Fibroblast of the aortic adventitia (primary cell): Measurements from ENCODE around the gene OR14I1. TPM values are rescaled to one million over a fixed set of nuclear protein-coding genes. Genes with fewer than 3 reads are reported as not detected.
"Not testable (repeated sequence)": the region's sequence is repeated elsewhere in the genome, so short reads cannot be mapped to it uniquely, and the experiment has no call there.

Experiments used
- DNase-seq: peaks from one replicate; pipeline ENCODE4 v3.0.0-alpha.2; 2010; ENCODE audit warnings: low read depth
- H3K4me3 ChIP-seq: 2 replicates; pipeline ENCODE4 v1.5.1; 2011; ENCODE audit warnings: low read depth, mild to moderate bottlenecking, control low read depth, low read length, moderate library complexity
- total RNA-seq: library from RNA; depleted of rRNA; stranded (reverse); fragments of >200 nt; gene quantifications from 2 replicates; pipeline ENCODE4 v1.2.3, GENCODE V29; 2012; ENCODE audit warnings: low replicate concordance
- TF ChIP-seq, protein P1 (sequence below): IDR thresholded peaks from 2 replicates; pipeline ENCODE4 v1.5.1; 2011; ENCODE audit warnings: mild to moderate bottlenecking, low read length, control low read depth, inconsistent platforms; ENCODE audit not compliant: insufficient read depth

The OR14I1 gene
- total RNA-seq, 1 donor, result not detected

DNA sequence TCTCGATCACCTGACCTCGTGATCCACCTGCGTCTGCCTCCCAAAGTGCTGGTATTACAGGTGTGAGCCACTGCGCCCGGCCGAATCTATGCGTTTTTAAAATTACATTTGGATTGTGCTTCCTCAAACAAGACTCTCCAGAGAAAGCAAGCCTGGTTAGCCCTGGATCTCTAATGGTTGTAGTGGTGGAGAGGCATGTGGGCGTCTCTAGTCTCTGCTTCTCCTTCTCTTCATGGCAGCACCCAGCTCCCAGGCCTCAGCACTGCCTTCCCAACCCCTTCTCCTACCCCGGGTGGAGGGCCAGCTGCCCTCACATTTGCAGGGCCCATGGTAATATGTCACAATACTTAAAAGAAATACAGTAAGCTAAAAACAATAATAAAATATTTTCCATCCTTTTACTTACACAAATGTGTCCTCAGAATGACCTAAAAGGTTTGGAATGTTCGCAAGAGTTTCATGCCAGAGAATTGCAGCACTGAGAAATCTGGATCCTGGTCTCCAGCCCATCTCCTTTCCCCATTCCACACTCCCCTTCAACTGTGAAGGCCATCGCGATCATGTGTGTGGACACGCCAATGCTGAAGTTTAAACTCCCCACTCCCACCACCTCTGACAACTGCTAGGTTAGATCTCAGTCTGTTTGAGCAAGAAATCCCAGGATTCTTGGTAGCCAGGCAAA lies 7.0 kb downstream of the OR14I1 start:
- no peak for DNase-seq
- H3K4me3 ChIP-seq, result no peak overlapping the region
- TF ChIP-seq, protein P1, sequence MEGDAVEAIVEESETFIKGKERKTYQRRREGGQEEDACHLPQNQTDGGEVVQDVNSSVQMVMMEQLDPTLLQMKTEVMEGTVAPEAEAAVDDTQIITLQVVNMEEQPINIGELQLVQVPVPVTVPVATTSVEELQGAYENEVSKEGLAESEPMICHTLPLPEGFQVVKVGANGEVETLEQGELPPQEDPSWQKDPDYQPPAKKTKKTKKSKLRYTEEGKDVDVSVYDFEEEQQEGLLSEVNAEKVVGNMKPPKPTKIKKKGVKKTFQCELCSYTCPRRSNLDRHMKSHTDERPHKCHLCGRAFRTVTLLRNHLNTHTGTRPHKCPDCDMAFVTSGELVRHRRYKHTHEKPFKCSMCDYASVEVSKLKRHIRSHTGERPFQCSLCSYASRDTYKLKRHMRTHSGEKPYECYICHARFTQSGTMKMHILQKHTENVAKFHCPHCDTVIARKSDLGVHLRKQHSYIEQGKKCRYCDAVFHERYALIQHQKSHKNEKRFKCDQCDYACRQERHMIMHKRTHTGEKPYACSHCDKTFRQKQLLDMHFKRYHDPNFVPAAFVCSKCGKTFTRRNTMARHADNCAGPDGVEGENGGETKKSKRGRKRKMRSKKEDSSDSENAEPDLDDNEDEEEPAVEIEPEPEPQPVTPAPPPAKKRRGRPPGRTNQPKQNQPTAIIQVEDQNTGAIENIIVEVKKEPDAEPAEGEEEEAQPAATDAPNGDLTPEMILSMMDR, result no peak

DNA sequence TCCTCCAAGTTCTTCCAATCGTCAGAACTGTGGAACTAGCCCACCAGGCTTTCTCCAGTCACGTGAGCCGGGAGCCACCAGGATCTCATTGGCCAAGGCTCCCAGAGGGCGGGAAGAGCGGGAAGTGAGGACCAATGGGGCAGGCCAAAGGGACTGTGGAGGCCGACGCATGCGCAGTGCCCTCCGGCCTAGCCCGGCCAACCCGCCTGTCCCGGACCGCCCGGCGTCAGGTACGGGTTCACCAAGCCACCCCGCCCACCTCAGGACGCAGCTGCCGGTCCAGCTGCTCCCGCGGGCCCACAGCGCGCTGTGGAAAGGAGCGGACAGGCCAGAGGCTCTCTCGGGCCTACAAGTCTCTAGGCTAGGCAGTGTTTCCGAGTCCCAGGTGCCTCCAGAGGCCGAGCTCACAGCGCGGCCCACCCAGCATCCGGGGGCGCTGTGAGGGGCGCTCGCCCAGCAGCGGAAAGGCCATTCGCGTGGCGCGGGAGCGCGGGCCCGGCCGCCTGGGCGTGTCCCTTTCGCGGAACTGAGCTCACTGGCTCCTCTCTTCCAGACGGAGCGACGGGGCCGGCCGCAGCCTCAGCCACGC lies 10.9 kb downstream of the OR14I1 start:
- H3K4me3 ChIP-seq, result no peak overlapping the region
- TF ChIP-seq, protein P1, result no peak
- DNase-seq, result no peak

DNA sequence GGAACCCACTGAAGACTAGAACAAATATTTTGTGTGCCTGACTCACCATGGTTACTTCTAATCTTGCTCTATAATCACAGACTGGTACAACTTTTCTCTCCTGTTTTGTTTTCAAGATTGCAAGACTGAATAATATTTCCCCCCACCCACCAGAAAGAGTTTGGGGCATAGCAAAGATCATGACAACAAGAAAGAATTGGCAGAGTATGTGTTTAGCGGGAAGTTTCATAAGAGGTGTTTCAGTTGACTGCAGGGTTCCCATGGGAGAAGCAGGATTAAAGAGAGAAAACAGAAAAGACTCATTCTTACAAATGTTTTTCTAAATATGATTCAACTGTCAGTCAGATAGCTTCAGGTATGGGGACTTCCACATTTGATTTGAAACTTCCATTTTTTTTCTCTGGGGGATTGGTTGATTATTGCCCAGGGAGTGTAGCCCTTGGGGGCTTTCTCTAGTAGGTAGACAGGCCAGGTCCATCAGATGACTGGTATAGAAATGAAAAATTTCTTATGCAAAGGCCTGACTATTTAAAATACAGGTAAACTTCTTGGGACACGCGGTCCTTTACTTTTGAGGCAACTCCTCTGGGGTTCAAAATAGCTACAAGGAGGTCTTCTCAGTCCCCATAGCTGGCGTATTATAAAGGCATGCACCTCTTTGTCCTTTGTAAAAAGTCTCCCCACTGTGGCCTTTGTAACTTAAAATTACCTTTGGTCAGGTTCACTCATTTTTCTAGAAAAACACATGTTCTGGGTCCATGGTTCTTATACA lies 13.9 kb downstream of the OR14I1 start:
- TF ChIP-seq, protein P1, result no peak
- DNase-seq, result no peak
- no peak overlapping the region for H3K4me3 ChIP-seq

DNA sequence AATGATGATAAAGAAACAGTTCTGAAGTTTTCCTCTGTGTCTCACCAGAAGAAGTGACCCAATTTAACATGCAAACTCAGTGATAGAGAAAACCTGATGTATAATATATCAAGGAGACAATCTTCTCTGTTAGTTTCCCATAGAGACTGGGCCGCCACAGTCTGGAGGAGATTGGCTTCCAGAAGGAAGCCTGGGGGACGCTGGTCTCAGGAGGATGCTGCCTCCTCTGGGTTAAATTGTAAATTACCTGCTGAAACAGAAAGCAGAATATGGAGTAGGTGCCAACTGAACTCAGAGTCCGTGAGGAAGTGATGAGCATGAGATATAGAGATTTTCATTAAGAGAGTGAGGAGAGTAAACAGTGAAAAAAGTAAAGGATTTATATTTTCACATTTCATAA lies 15.8 kb downstream of the OR14I1 start:
- DNase-seq, result no peak
- TF ChIP-seq, protein P1, result no peak
- H3K4me3 ChIP-seq, result no peak overlapping the region

DNA sequence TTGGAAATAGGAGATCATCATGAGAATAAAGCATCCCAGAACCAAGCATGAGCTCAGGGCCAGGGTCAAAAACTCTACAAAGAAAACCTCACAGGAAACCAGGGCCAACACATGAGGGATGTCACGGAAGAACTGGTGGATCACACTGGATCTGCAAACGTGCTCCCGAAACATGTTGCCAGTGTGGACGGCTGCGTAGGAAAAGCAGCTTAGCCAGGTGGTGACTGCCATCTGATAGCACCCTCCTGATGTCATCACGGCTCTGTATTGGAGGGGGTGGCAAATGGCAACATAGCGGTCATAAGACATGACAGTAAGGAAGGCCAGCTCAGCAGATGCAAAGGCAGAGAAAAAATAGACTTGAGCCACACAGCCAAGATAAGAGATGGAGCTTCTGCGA lies 20.9 kb downstream of the OR14I1 start:
- H3K4me3 ChIP-seq, result no peak overlapping the region
- TF ChIP-seq, protein P1, result no peak
- no peak for DNase-seq

DNA sequence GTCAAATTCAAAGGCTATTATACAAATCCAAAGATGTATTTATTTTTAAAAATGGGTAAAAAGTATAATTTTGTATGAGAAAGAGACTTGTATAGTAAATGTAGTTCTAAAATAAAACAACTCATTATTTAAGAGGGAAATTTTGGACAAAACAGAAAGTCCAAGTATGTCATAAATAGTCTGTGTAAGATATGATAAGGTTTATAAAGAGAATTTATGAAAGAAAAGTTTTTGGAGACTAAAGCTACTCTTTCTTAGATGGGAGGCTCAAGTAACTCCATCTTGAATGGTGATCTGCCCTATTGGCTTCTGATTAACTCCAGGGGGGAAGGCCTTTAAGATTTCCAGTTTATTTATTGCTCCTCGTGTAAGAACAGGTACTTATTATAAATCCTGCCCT lies 32.6 kb downstream of the OR14I1 start:
- no peak overlapping the region for H3K4me3 ChIP-seq
- DNase-seq, result no peak
- TF ChIP-seq, protein P1, result no peak

DNA sequence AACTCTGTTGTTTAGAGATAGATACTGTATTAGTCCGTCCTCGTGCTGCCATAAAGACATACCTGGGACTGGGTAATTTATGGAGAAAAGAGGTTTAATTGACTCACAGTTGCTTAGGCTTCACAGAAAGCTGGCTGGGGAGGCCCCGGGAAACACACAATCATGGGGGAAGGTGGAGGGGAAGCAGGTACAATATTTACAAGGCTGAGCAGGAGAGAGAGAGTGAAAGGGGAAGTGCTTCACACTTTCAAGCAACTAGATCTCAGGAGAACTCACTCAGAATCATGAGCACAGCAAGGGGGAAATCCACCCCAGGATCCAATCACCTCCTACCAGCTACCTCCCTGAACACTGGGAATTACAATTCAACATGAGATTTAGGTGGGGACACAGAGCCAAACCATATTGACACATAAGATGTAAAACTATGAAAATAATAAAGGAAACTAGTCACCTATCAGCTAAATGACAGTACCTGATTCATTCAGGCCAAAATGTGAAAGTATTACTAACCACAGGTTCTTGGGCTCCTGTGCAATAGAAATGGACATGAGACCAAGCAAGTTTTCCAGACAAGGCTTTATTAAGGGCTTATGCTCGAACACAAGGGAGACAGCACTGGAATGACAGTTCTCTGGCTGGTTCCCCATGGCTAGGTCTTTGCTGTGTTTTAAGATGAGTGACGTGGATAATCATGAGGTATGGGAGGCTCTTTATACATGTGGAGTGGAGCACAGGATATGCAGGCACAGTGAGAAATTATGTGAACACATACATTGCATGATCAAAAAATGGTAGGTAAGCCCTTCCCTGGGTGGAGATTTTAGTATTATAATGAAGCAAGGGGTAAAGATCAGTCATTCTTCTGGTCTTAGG lies 38.9 kb downstream of the OR14I1 start:
- DNase-seq, H3K4me3 ChIP-seq: not testable (repeated sequence)

DNA sequence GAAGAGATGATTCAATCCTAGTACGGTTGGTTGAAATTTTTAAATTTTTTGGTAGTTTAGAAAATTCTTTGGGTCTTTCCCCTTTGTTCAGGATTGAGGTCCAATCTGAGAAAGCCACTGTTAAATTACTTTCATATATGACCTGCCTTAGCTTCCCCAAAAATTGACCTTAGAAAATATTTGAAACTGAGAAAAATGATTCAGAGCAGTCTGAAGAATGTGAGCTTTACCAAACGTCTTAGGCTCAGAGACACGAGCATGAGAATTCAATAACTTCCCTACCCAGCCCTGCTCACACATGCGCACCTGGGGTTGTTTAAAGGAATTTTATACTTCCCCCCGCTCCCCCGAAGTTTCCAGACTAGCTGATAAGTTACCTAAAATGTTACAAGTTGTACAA lies 45.8 kb downstream of the OR14I1 start:
- not testable (repeated sequence) for DNase-seq, H3K4me3 ChIP-seq

DNA sequence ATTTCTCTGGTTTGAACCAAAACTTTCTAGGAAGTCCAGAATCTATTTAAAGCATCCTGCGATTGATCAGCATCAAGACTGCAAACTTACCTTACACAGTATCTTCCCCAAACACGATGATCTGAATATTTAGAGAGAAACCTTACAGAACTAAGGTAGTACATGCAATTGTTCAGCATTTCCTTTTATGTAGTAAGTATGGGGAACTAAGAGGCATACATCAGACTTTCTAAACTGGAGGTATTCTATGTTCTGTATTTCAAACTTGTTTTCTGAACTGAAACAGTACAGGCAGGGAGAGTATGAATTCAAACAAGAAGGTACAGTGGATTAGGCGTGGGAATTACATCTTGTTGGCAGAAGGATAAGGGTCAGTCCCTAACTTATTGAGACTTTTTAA lies 47.2 kb downstream of the OR14I1 start, which contains the start of gene OR2T27:
OR2T27 (minus strand) TSS at position 175 of the 400 bp plus-strand sequence. CDS start 4,644 bp downstream, outside the sequence.
- H3K4me3 ChIP-seq, result not testable (repeated sequence)

More for the DNA sequence above, 47.2 kb downstream of the OR14I1 start, which contains the start of gene OR2T27:
- not testable (repeated sequence) for DNase-seq
